GM18519 (cell line): ENCODE data around the gene HS3ST4.

Experiments used
- ATAC-seq: cut with Tn5 transposase; IDR thresholded peaks from one replicate; pipeline ENCODE4 v1.9.1; 2021; ENCODE audit warnings: mild to moderate bottlenecking, moderate library complexity; ENCODE audit not compliant: unreplicated experiment, low FRiP score

HS3ST4 gene

GRCh38 chr16:25691519-25692091 lies at the start of gene HS3ST4:
Gene HS3ST4 (plus strand): TSS chr16:25691959.
- ATAC-seq, result no peak

GRCh38 chr16:25643633-25644032 lies 48.1 kb upstream of the HS3ST4 start:
- no peak for ATAC-seq

GRCh38 chr16:25656639-25657038 lies 35.1 kb upstream of the HS3ST4 start:
- no peak for ATAC-seq

- ATAC-seq, result no peak
Measured at GRCh38 chr16:25676820-25677219, 14.9 kb upstream of the HS3ST4 start.

- ATAC-seq, result no peak
Measured at GRCh38 chr16:25679511-25679910, 12.2 kb upstream of the HS3ST4 start.

GRCh38 chr16:25689137-25689836 lies 2.5 kb upstream of the HS3ST4 start:
- ATAC-seq, result no peak

GRCh38 chr16:25690552-25691143 lies 1.1 kb upstream of the HS3ST4 start:
- ATAC-seq, result no peak

GRCh38 chr16:25692351-25692741 lies 587 bp downstream of the HS3ST4 start:
- no peak for ATAC-seq

- no peak for ATAC-seq
Measured at GRCh38 chr16:25692742-25693508, 1.2 kb downstream of the HS3ST4 start.

- ATAC-seq, result no peak
Measured at GRCh38 chr16:25693631-25694030, 1.9 kb downstream of the HS3ST4 start.

- no peak for ATAC-seq
Measured at GRCh38 chr16:25699069-25699468, 7.3 kb downstream of the HS3ST4 start.

- no peak for ATAC-seq
Measured at GRCh38 chr16:25700547-25700946, 8.8 kb downstream of the HS3ST4 start.

- ATAC-seq, result no peak
Measured at GRCh38 chr16:25707553-25707952, 15.8 kb downstream of the HS3ST4 start.

GRCh38 chr16:25707982-25708583 lies 16.3 kb downstream of the HS3ST4 start:
- no peak for ATAC-seq

GRCh38 chr16:25709213-25709612 lies 17.5 kb downstream of the HS3ST4 start:
- no peak for ATAC-seq

- no peak for ATAC-seq
Measured at GRCh38 chr16:25713785-25714570, 22.2 kb downstream of the HS3ST4 start.

- ATAC-seq, result no peak
Measured at GRCh38 chr16:25716186-25716585, 24.4 kb downstream of the HS3ST4 start.

GRCh38 chr16:25721439-25721838 lies 29.7 kb downstream of the HS3ST4 start:
- no peak for ATAC-seq

GRCh38 chr16:25726430-25727098 lies 34.8 kb downstream of the HS3ST4 start:
- no peak for ATAC-seq
